Endodermal cell (in vitro differentiated cells): ENCODE measurements around the gene LRMDA. TPM values are rescaled to one million over a fixed set of nuclear protein-coding genes. Genes with fewer than 3 reads are reported as not detected.
A peak's percentile ranks its signal among the peaks of the same experiment; 100 is the strongest.

ENCODE experiments used
- DNase-seq: peaks from one replicate; pipeline ENCODE4 v3.0.0-alpha.2; 2017
- H3K27ac ChIP-seq: 2 replicates; pipeline ENCODE4 v1.5.1; 2013; ENCODE audit warnings: mild to moderate bottlenecking, low read depth, low read length, moderate library complexity
- H3K27me3 ChIP-seq: 2 replicates; pipeline ENCODE4 v1.6.1; 2013; ENCODE audit warnings: mild to moderate bottlenecking, low read length, moderate library complexity; ENCODE audit not compliant: insufficient read depth, control insufficient read depth, poor library complexity, severe bottlenecking
- H3K36me3 ChIP-seq: 2 replicates; pipeline ENCODE4 v1.7.0; 2013; ENCODE audit warnings: mild to moderate bottlenecking, low read length, moderate library complexity; ENCODE audit not compliant: control insufficient read depth, insufficient read depth
- H3K4me1 ChIP-seq: one replicate; pipeline ENCODE4 v1.7.0; 2013; ENCODE audit warnings: low read length; ENCODE audit not compliant: control insufficient read depth, insufficient read depth
- H3K4me3 ChIP-seq: 2 replicates; pipeline ENCODE4 v1.5.1; 2013; ENCODE audit warnings: mild to moderate bottlenecking, low read length, moderate library complexity
- H3K9ac ChIP-seq: 2 replicates; pipeline ENCODE4 v1.6.1; 2013; ENCODE audit warnings: mild to moderate bottlenecking, low read length, moderate library complexity; ENCODE audit not compliant: poor library complexity, severe bottlenecking; ENCODE audit errors: extremely low read depth
- H3K9me3 ChIP-seq: 2 replicates; pipeline ENCODE4 v1.6.1; 2013; ENCODE audit warnings: mild to moderate bottlenecking, low read length, moderate library complexity; ENCODE audit not compliant: control insufficient read depth
- H3K27ac Mint-ChIP-seq: 2 replicates; pipeline ENCODE4 v1.8.0; 2020; ENCODE audit warnings: mixed read lengths
- H3K27me3 Mint-ChIP-seq: 2 replicates; pipeline ENCODE4 v1.8.0; 2021; ENCODE audit warnings: mild to moderate bottlenecking, mixed read lengths; ENCODE audit not compliant: insufficient read depth
- H3K36me3 Mint-ChIP-seq: 2 replicates; pipeline ENCODE4 v1.8.0; 2020; ENCODE audit warnings: low read depth, mixed read lengths
- H3K4me1 Mint-ChIP-seq: 2 replicates; pipeline ENCODE4 v1.8.0; 2020; ENCODE audit warnings: mixed read lengths
- H3K4me3 Mint-ChIP-seq: 2 replicates; pipeline ENCODE4 v1.8.0; 2020; ENCODE audit warnings: mild to moderate bottlenecking, moderate library complexity, mixed read lengths
- H3K9me3 Mint-ChIP-seq: 2 replicates; pipeline ENCODE4 v1.8.0; 2020; ENCODE audit warnings: mild to moderate bottlenecking, mixed read lengths
- WGBS, 2 experiments: methylation state at CpG; one replicate each; pipeline versions ENCODE4 v1.1.5 to v1.1.7; 2013; ENCODE audit warnings: missing lambda C conversion rate in 2 of 2, mixed read lengths in 1 of 2; ENCODE audit not compliant: insufficient coverage in 1 of 2, insufficient read length in 1 of 2; 5-methylcytosine and 5-hydroxymethylcytosine counted together
- total RNA-seq, 2 donors: library from RNA; stranded (reverse); fragmentation: NEBNext Ultra II Directional in 1 of 2; extraction: Animal tissue kit (Norgen Biotek cat#: 25700) in 1 of 2; gene quantifications; 2 replicates in 1 of 2; 3 replicates in 1 of 2; pipeline ENCODE4 v1.2.1, GENCODE V29; 2021
- TF ChIP-seq, protein P1 (sequence below): fragments of 200-600 bp; sonication (generic); conservative IDR thresholded peaks from 2 replicates; pipeline ENCODE4 v1.5.0; 2021; ENCODE audit warnings: antibody characterized with exemption, mild to moderate bottlenecking

The LRMDA gene
- total RNA-seq, 2 donors from 2014 or later, result 1.7 to 5.1 TPM

DNA sequence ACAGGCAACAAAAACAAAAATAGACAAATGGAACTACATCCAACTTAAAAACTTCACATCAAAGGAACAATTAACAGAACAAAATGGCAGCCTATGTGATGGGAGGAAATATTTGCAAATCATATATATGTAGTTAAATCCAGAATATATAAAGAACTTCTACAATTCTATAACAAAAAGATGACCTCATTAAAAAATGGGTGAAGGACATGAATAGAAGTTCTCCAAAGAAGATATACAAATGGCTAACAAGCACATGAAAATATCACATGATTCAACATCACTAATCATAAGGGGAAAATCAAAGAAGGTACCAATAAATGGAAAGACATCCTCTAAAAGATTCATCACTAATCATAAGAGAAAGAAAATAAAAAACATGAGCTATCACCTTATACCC lies 416.1 kb downstream of the LRMDA start:
- Histone ChIP-seq H3K9me3 (no peaks in the 10 kb centered on the region), H3K4me3 (no peak overlapping the region), H3K9ac (no peak overlapping the region), H3K27ac (no peak overlapping the region), H3K36me3 (no peaks in the 10 kb centered on the region), H3K4me1 (no peaks in the 10 kb centered on the region), H3K27me3 (no peaks in the 10 kb centered on the region)
- no peaks in the 10 kb centered on the region for H3K36me3 Mint-ChIP-seq
- no peaks in the 10 kb centered on the region for H3K9me3 Mint-ChIP-seq
- peaks cover 4% of the 10 kb centered on the region for H3K4me1 Mint-ChIP-seq
- TF ChIP-seq, protein P1, sequence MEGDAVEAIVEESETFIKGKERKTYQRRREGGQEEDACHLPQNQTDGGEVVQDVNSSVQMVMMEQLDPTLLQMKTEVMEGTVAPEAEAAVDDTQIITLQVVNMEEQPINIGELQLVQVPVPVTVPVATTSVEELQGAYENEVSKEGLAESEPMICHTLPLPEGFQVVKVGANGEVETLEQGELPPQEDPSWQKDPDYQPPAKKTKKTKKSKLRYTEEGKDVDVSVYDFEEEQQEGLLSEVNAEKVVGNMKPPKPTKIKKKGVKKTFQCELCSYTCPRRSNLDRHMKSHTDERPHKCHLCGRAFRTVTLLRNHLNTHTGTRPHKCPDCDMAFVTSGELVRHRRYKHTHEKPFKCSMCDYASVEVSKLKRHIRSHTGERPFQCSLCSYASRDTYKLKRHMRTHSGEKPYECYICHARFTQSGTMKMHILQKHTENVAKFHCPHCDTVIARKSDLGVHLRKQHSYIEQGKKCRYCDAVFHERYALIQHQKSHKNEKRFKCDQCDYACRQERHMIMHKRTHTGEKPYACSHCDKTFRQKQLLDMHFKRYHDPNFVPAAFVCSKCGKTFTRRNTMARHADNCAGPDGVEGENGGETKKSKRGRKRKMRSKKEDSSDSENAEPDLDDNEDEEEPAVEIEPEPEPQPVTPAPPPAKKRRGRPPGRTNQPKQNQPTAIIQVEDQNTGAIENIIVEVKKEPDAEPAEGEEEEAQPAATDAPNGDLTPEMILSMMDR, result no peak
- no peak for DNase-seq
- H3K27me3 Mint-ChIP-seq, result no peaks in the 10 kb centered on the region
- no peak overlapping the region for H3K27ac Mint-ChIP-seq
- no peak overlapping the region for H3K4me3 Mint-ChIP-seq

DNA sequence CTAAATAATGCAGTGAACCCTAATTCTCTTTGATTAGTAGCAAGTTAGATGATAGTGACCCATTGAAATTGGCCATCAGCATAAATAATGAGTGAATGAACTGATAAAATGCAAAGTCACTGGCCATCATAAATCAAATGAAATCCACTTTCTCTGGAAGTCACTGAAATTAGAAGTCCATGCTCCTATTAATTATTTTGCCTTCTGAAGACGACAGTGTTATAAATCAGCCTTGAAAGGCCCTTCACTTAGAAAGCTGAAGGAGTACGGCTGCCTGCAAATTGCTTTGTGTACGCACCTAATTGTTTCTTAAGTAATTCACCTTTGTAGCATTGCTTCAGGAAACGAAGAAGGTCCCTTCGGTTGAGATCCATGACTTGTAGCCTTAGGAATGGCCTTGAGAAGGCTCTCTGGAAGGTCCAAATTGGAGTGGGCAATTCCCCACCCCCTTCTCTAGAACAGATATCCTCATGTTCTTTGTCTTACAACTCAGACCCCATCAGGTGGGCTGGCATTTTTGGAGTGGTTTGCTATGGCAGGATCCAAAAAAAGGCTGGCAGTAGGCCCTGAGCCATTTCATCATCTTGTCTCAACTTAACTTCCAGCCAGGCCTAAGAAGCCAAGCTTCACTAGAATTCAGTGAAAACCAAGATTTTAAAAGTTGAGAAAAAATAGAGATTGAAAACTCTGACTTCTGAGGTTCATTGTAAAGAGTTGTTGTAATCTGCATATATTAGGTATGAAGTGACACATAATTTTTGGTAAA lies 420.3 kb downstream of the LRMDA start:
- no peak overlapping the region for H3K27ac ChIP-seq
- 89% methylated on average over 4 to 5 of the region's 5 CpGs for WGBS, 2 experiments
- Mint-ChIP-seq H3K9me3 (peaks cover 8% of the 10 kb centered on the region), H3K27ac (no peak overlapping the region), H3K4me1 (peaks cover under 1% of the 10 kb centered on the region), H3K4me3 (no peak overlapping the region), H3K27me3 (no peaks in the 10 kb centered on the region), H3K36me3 (no peaks in the 10 kb centered on the region)
- H3K9me3 ChIP-seq, result no peaks in the 10 kb centered on the region
- H3K9ac ChIP-seq, result no peak overlapping the region
- no peak overlapping the region for H3K4me3 ChIP-seq
- TF ChIP-seq, protein P1, result no peak
- H3K27me3 ChIP-seq, result no peaks in the 10 kb centered on the region
- no peaks in the 10 kb centered on the region for H3K36me3 ChIP-seq
- no peak for DNase-seq
- no peaks in the 10 kb centered on the region for H3K4me1 ChIP-seq

DNA sequence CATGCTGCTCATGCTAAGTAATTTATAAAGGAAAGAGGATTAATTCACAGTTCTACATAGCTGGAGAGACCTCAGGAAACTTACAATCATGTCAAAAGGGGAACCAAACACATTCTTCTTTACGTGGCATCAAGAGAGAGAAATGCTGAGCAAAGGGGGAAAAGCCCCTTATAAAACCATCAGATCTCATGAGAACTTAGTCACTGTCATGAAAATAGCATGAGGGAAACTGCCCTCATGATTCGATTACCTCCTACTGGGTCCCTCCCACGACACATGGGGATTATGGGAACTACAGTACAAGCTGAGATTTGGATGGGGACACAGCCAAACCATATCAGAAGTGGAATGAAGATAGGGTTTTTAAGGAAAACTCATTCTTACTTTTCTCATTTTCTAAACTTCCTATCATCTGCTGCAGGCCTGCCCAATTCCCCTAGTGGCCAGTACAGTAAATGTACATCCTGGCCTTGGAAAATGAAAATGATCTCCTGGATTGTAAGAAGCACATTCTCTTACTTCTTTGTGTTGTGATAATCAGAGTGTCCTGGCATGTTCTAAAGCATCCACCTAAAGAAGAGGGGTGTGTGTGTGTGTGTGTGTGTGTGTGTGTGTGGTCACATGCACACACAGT lies 421.5 kb downstream of the LRMDA start:
- TF ChIP-seq, protein P1, result peak; percentile 73
- Mint-ChIP-seq H3K27me3 (no peaks in the 10 kb centered on the region), H3K9me3 (peaks cover 8% of the 10 kb centered on the region), H3K4me1 (peaks cover 8% of the 10 kb centered on the region), H3K4me3 (no peak overlapping the region), H3K36me3 (no peaks in the 10 kb centered on the region), H3K27ac (no peak overlapping the region)
- Histone ChIP-seq H3K9me3 (no peaks in the 10 kb centered on the region), H3K4me3 (no peak overlapping the region), H3K9ac (no peak overlapping the region), H3K27me3 (no peaks in the 10 kb centered on the region), H3K4me1 (no peaks in the 10 kb centered on the region), H3K27ac (no peak overlapping the region), H3K36me3 (no peaks in the 10 kb centered on the region)
- no peak for DNase-seq
- WGBS, 2 experiments, result 91 to 100% methylated on average over 1 to 3 of the region's 3 CpGs
